KOPT-K1 (cell line): ENCODE measurements around the gene HTR4.

Experiments used
- H3K27ac ChIP-seq: fragments of 200-600 bp; sonication (generic); 2 replicates; pipeline ENCODE4 v1.5.1; 2016; ENCODE audit warnings: antibody characterized with exemption, mild to moderate bottlenecking, low read depth, low read length; ENCODE audit not compliant: poor library complexity, severe bottlenecking
- H3K36me3 ChIP-seq: fragments of 200-600 bp; sonication (generic); 2 replicates; pipeline ENCODE4 v1.5.1; 2017; ENCODE audit warnings: antibody characterized with exemption, mild to moderate bottlenecking, low read length, moderate library complexity; ENCODE audit not compliant: insufficient read depth
- H3K9me3 ChIP-seq: fragments of 200-600 bp; sonication (generic); 2 replicates; pipeline ENCODE4 v1.5.1; 2017; ENCODE audit warnings: antibody characterized with exemption, low read length, mild to moderate bottlenecking; ENCODE audit not compliant: insufficient read depth, poor library complexity, severe bottlenecking

HTR4 gene

GRCh38 chr5:148595697-148596096, 58.6 kb downstream of the HTR4 start:
- Histone ChIP-seq H3K27ac (no peak overlapping the region), H3K36me3 (no peaks in the 10 kb centered on the region), H3K9me3 (no peaks in the 10 kb centered on the region)

- Histone ChIP-seq H3K36me3 (no peaks in the 10 kb centered on the region), H3K27ac (no peak overlapping the region)
Observed at GRCh38 chr5:148586796-148587195, 67.5 kb downstream of the HTR4 start.

GRCh38 chr5:148585988-148586387, 68.3 kb downstream of the HTR4 start:
- H3K9me3 ChIP-seq, result no peaks in the 10 kb centered on the region
- H3K27ac ChIP-seq, result no peak overlapping the region
- no peaks in the 10 kb centered on the region for H3K36me3 ChIP-seq

More at GRCh38 chr5:148586796-148587195, 67.5 kb downstream of the HTR4 start:
- H3K9me3 ChIP-seq, result no peaks in the 10 kb centered on the region

- H3K9me3 ChIP-seq, result no peaks in the 10 kb centered on the region
- H3K27ac ChIP-seq, result no peak overlapping the region
- H3K36me3 ChIP-seq, result no peaks in the 10 kb centered on the region
Observed at GRCh38 chr5:148584103-148584502, 70.2 kb downstream of the HTR4 start.

DNA sequence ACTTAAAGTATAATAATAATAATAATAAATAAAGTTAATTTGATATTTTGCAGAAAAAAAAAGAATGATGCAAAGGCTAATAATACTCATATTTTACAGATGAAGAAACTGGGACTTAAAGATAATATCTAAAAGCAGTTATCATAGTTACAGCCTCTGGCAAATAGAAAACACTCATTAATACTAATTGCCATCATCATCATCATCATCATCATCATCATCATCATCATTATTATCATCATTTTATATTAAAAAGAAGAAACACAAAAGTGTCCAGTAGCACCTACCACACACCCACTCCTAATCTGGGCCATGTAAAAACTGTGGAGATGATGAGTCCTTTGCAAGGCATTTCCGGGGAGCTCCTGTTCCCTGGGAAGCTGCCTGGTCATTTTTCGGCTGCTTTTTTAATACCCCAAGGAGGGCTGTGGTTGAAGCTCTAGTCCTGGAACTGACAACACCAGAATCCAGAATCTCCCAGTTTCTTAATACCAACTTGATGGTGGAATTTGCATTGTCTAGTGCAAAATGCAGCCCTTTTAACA, 70.8 kb downstream of the HTR4 start:
- Histone ChIP-seq H3K27ac (no peak overlapping the region), H3K36me3 (no peaks in the 10 kb centered on the region), H3K9me3 (no peaks in the 10 kb centered on the region)

- H3K9me3 ChIP-seq, result no peaks in the 10 kb centered on the region
Observed at GRCh38 chr5:148574167-148574566, 80.2 kb downstream of the HTR4 start.

DNA sequence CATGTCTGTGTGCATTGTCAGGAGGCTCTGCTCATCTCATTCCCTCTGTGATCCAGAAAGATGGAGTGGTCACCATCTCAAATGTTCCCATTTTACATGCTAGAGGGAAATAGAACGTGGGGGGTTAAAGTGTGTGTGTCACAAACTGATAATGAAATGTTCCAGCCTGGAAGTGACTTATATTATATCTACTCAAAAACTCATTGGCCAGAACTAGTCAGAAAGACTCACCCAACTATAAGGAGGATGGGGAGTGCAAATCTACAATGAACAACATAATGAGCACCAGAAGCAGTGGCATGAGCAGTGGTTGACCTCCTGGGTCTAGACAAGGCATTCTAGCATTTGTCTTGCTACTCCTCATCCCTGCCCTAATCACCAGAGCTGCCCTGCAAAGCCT, 81.0 kb downstream of the HTR4 start:
- Histone ChIP-seq H3K9me3 (no peaks in the 10 kb centered on the region), H3K36me3 (no peaks in the 10 kb centered on the region), H3K27ac (no peak overlapping the region)

More at GRCh38 chr5:148574167-148574566, 80.2 kb downstream of the HTR4 start:
- Histone ChIP-seq H3K36me3 (no peaks in the 10 kb centered on the region), H3K27ac (no peak overlapping the region)

DNA sequence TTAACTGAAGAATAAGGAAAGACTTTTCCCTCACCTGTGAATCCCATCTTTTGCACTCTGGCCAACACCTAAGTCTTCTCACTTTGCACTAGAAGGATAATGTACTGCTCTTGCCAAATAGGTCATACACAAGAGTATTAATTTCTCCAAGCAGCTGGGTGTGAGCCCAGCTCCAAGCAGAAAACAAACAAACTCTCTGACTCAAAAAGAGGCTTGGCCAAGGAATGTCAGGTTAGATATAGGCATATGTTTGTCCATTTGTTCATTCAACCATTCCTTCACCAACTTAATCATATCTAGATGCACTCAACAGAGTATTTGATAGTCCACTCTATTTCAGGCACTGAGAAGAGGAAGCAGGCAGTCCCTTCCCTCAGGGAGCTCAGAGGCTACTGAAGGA, 84.4 kb downstream of the HTR4 start:
- H3K9me3 ChIP-seq, result no peaks in the 10 kb centered on the region
- no peak overlapping the region for H3K27ac ChIP-seq
- no peaks in the 10 kb centered on the region for H3K36me3 ChIP-seq

DNA sequence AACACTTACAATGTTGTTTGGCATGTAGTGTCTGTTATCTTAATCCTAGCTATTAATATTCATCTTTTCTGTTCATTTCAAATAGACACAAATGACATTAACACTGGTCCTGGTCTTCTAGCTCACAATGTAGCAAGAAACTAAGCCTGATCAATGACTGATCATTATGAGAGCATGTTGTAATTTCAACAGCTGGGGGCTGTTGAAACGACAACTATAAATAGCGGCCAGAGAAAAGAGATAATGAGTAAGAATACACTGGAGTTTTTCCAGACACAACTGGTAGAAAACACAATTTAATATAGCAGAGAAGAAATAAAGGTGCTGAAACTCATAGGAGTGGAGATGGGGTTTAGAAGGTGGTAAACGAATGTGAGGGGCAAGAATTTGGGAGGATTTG, 89.2 kb downstream of the HTR4 start:
- Histone ChIP-seq H3K9me3 (no peaks in the 10 kb centered on the region), H3K27ac (no peak overlapping the region), H3K36me3 (no peaks in the 10 kb centered on the region)

- Histone ChIP-seq H3K27ac (no peak overlapping the region), H3K36me3 (no peaks in the 10 kb centered on the region), H3K9me3 (no peaks in the 10 kb centered on the region)
Observed at GRCh38 chr5:148563021-148563420, 91.3 kb downstream of the HTR4 start.

DNA sequence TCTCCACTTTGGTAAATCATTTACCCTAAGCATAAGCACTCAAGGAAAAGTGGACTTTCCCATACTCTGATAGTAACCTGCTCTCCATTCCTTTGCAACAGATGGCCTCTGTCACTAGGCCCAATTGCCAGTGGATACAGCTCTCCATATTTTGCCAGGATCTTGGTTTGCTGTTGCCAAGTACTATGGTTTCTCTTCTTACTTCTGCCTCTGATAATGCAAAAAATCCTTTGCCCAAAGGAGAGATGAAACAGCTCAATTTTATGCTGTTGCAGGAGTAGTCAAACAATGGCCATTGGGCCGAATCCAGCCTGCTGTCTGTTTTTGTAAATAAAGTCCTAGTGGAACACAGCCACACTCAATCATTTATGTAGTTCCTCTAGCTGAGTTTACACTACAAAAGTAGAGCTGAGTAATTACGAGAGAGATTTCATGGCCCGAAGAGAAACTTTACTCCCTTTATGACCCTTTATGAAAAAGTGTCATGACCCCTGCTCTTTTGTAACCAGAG, 92.5 kb downstream of the HTR4 start:
- H3K27ac ChIP-seq, result no peak overlapping the region

DNA sequence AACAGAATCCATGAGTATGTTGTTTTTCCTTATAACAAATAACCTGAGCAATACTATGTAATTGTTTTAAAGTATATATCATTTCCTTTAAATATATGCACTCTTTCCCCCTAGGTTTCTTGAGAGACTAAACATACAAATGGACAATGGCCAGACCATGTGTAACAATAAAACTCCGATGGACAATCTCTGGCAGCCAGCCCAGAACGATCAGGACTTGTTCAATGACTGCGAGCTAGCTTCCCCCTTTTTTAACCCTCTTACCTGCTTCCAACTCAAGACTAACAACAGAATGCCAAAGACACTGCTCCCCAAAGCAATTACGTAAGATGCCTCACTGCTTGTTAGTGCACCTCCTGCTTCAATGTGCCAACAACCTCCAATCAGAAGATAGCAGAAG, 94.9 kb downstream of the HTR4 start:
- H3K9me3 ChIP-seq, result no peaks in the 10 kb centered on the region
- no peaks in the 10 kb centered on the region for H3K36me3 ChIP-seq
- H3K27ac ChIP-seq, result no peak overlapping the region

More for the DNA sequence above, 92.5 kb downstream of the HTR4 start:
- no peaks in the 10 kb centered on the region for H3K9me3 ChIP-seq
- H3K36me3 ChIP-seq, result no peaks in the 10 kb centered on the region

DNA sequence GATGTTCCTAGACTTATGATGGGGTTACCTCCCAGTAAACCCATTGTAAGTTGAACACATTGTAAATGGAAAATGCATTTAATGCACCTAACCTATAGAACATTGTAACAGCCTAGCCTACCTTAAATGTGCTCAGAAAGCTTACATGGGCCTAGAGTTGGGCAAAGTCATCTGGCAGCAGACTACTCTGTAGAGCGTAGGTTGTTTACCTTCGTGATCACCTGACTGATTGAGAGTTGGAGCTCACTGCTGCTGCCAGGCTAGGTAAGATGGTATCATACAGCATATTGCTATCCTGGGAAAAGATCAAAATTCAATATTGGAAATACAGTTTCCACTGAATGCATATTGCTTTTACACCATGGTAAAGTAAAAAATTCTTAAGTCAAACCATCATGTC, 95.4 kb downstream of the HTR4 start:
- Histone ChIP-seq H3K9me3 (no peaks in the 10 kb centered on the region), H3K27ac (no peak overlapping the region), H3K36me3 (no peaks in the 10 kb centered on the region)

DNA sequence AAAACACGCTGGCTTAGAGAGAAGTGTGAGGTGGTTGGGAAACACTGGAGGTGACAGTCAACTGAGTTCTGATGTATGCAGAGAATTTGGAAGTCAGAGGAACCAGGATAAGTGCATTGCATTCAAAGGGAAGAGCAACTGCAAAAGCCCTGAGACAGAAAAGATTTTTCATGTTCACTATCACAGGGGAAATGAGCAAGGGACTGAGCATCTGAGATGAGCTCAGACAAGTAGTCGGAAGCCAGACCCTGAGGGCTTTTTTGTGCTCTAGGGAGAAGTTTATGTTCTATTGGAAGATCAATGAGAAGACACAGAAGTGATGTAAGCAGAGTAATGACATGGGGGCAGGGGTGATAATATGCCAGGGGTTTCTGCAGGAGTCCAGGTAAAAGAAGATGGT, 97.5 kb downstream of the HTR4 start:
- H3K27ac ChIP-seq, result no peak overlapping the region
- H3K9me3 ChIP-seq, result no peaks in the 10 kb centered on the region
- H3K36me3 ChIP-seq, result no peaks in the 10 kb centered on the region

- Histone ChIP-seq H3K36me3 (no peaks in the 10 kb centered on the region), H3K27ac (no peak overlapping the region), H3K9me3 (no peaks in the 10 kb centered on the region)
Observed at GRCh38 chr5:148554621-148555020, 99.7 kb downstream of the HTR4 start.

DNA sequence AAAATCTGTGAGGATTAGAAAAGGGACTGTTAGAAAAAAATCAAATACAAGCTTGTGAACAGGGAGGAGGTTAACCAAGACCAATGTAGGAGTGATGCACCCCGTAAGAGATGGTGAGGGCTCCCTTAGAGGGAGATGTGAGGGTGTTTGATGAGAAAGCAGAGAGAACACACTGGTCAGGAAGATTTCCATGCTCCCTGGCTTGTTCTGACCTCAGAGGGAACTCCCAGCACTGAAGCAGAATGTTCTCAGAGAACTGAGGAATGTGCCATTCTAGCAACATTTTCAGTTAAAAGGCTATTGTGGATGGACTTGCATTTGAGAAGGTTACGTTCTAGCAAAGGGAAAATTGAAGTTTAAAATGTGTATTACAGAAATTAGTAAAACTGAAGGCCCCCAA, 110.6 kb downstream of the HTR4 start:
- Histone ChIP-seq H3K27ac (no peak overlapping the region), H3K9me3 (peaks cover 5% of the 10 kb centered on the region), H3K36me3 (no peaks in the 10 kb centered on the region)
